HCT116 (cell line): ENCODE data around the gene LY6G6F. TPM values are rescaled to one million over a fixed set of nuclear protein-coding genes. Genes with fewer than 3 reads are reported as not detected.

Experiments
- ATAC-seq: fragments of 200-7000 bp; cut with Tn5 transposase; 2 replicates; pipeline ENCODE4 v1.9.1; 2020; ENCODE audit warnings: mild to moderate bottlenecking, moderate library complexity
- BruUV-seq: library from RNA; stranded (reverse); fragments of 400-500 nt; replicated peaks from 2 replicates; lab custom pipeline; 2021; lab: Mats Ljungman, UMichigan
- CTCF ChIA-PET: fragments of 300-600 bp; sonication (Branson Sonifier 250); formaldehyde crosslinking; loops from one replicate; lab custom pipeline; 2021; ENCODE audit warnings: antibody characterized with exemption; lab: Charles Lee
- POLR2A ChIA-PET: fragments of 300-600, 350-600 bp; sonication (Branson Sonifier 250); formaldehyde crosslinking; loops from one replicate; lab custom pipeline; 2021; ENCODE audit warnings: antibody characterized with exemption; lab: Charles Lee
- RAD21 ChIA-PET, 2 experiments: fragments of 300-600 bp; sonication (Branson Sonifier 250); formaldehyde crosslinking; loops; one replicate each; lab custom pipeline; 2023; ENCODE audit warnings: low total read pairs in 2 of 2; ENCODE audit not compliant: uncharacterized antibody in 2 of 2, unreplicated experiment in 2 of 2, low non-redundant PET in 1 of 2; lab: Charles Lee
- DNase-seq: peaks from one replicate; pipeline ENCODE4 v3.0.0-alpha.2; 2010; ENCODE audit warnings: low read depth, low spot score
- H2AFZ ChIP-seq: fragments of 200-600 bp; shearing (Covaris generic), sonication (generic); 2 replicates; pipeline ENCODE4 v1.6.1; 2017; ENCODE audit warnings: low read depth, mixed run types, mixed read lengths, antibody characterized with exemption, low read length; ENCODE audit not compliant: poor library complexity, severe bottlenecking
- H3K27ac ChIP-seq: 2 replicates; pipeline ENCODE4 v1.5.1; 2012; ENCODE audit warnings: low read depth, low read length
- H3K27me3 ChIP-seq: fragments of 200-600 bp; sonication (generic); 2 replicates; pipeline ENCODE4 v1.6.1; 2016; ENCODE audit warnings: mixed run types, low read length, mixed read lengths; ENCODE audit not compliant: insufficient read depth
- H3K36me3 ChIP-seq, 2 experiments: fragments of 200-500 bp in 1 of 2; fragments of 200-600 bp in 1 of 2; sonication (Bioruptor generic) in 1 of 2; sonication (generic) in 1 of 2; 2 replicates each; pipeline versions ENCODE4 v1.5.1 to v1.6.1; 2014 to 2016; ENCODE audit warnings: low read length in 2 of 2, inconsistent platforms in 1 of 2, mixed read lengths in 1 of 2, mixed run types in 1 of 2; ENCODE audit not compliant: insufficient read depth in 2 of 2, control insufficient read depth in 1 of 2
- H3K4me1 ChIP-seq, 2 experiments: fragments of 200-600 bp in 1 of 2; sonication (generic) in 1 of 2; 2 replicates each; pipeline versions ENCODE4 v1.5.1 to v1.6.1; 2012 to 2017; ENCODE audit warnings: low read length in 2 of 2, inconsistent platforms in 1 of 2, mild to moderate bottlenecking in 1 of 2, mixed read lengths in 1 of 2, mixed run types in 1 of 2, moderate library complexity in 1 of 2; ENCODE audit not compliant: insufficient read depth in 2 of 2, control insufficient read depth in 1 of 2
- H3K4me2 ChIP-seq: fragments of 200-600 bp; sonication (generic); 2 replicates; pipeline ENCODE4 v1.6.1; 2017; ENCODE audit warnings: mixed run types, low read length, mixed read lengths
- H3K4me3 ChIP-seq, 2 experiments: fragments of 200-600 bp in 1 of 2; sonication (generic) in 1 of 2; replicated peaks in 1 of 2; 2 replicates each; pipeline ENCODE4 v1.5.1; 2011 to 2016; ENCODE audit warnings: low read length in 2 of 2, control low read depth in 1 of 2, low read depth in 1 of 2, mild to moderate bottlenecking in 1 of 2, mixed read lengths in 1 of 2, mixed run types in 1 of 2
- H3K79me2 ChIP-seq: fragments of 200-600 bp; sonication (generic); 2 replicates; pipeline ENCODE4 v1.6.1; 2017; ENCODE audit warnings: mild to moderate bottlenecking, mixed run types, low read length, moderate library complexity, mixed read lengths; ENCODE audit not compliant: insufficient read depth
- H3K9ac ChIP-seq: fragments of 200-600 bp; sonication (generic); 2 replicates; pipeline ENCODE4 v1.6.1; 2016; ENCODE audit warnings: low read length, mixed read lengths
- H3K9me2 ChIP-seq: fragments of 200-600 bp; sonication (generic), shearing (Covaris generic); 2 replicates; pipeline ENCODE4 v1.6.1; 2017; ENCODE audit warnings: mixed run types, mild to moderate bottlenecking, moderate library complexity; ENCODE audit not compliant: insufficient read depth
- H3K9me3 ChIP-seq, 2 experiments: fragments of 200-500 bp in 1 of 2; fragments of 200-600 bp in 1 of 2; sonication (Bioruptor generic) in 1 of 2; sonication (generic) in 1 of 2; 2 replicates each; pipeline ENCODE4 v1.6.1; 2014 to 2017; ENCODE audit warnings: low read length in 2 of 2, mixed read lengths in 2 of 2, inconsistent platforms in 1 of 2, low read depth in 1 of 2, mild to moderate bottlenecking in 1 of 2, mixed run types in 1 of 2, moderate library complexity in 1 of 2; ENCODE audit not compliant: control insufficient read depth in 1 of 2, insufficient read depth in 1 of 2
- H4K20me1 ChIP-seq: fragments of 200-600 bp; sonication (generic), shearing (Covaris generic); 2 replicates; pipeline ENCODE4 v1.6.1; 2017; ENCODE audit warnings: mixed run types, mild to moderate bottlenecking, moderate library complexity; ENCODE audit not compliant: insufficient read depth
- ELF1 ChIP-seq: IDR thresholded peaks from 2 replicates; pipeline ENCODE4 v1.6.1; 2012; ENCODE audit warnings: low read depth, borderline replicate concordance
- EZH2 ChIP-seq: fragments of 200-600 bp; sonication (generic); IDR thresholded peaks from 2 replicates; pipeline ENCODE4 v1.6.1; 2017; ENCODE audit warnings: antibody characterized with exemption, mixed run types
- EZH2phosphoT487 ChIP-seq: fragments of 200-600 bp; IDR thresholded peaks from 2 replicates; pipeline ENCODE4 v1.6.1; 2018; ENCODE audit warnings: antibody characterized with exemption, borderline replicate concordance
- FOSL1 ChIP-seq: IDR thresholded peaks from 2 replicates; pipeline ENCODE4 v1.6.1; 2012; ENCODE audit warnings: low read depth
- JUND ChIP-seq: IDR thresholded peaks from 2 replicates; pipeline ENCODE4 v1.6.1; 2012
- POLR2A ChIP-seq: IDR thresholded peaks from 2 replicates; pipeline ENCODE4 v1.7.0; 2011; ENCODE audit warnings: borderline replicate concordance; ENCODE audit not compliant: insufficient read depth, insufficient read length; ENCODE audit errors: extremely low read depth
- POLR2AphosphoS5 ChIP-seq: IDR thresholded peaks from 2 replicates; pipeline ENCODE4 v1.6.1; 2011; ENCODE audit warnings: mild to moderate bottlenecking, low read depth, low read length, moderate library complexity
- RAD21 ChIP-seq: IDR thresholded peaks from 2 replicates; pipeline ENCODE4 v1.6.1; 2012; ENCODE audit warnings: low read depth, mild to moderate bottlenecking
- SIN3A ChIP-seq: IDR thresholded peaks from 2 replicates; pipeline ENCODE4 v1.6.1; 2012; ENCODE audit warnings: low read depth
- SP1 ChIP-seq: IDR thresholded peaks from 2 replicates; pipeline ENCODE4 v1.6.1; 2012; ENCODE audit warnings: low read depth
- TCF7L2 ChIP-seq: IDR thresholded peaks from 2 replicates; pipeline ENCODE4 v1.7.0; 2011; ENCODE audit warnings: borderline replicate concordance, inconsistent platforms; ENCODE audit not compliant: insufficient read depth, insufficient read length; ENCODE audit errors: extremely low read depth
- YY1 ChIP-seq: IDR thresholded peaks from 2 replicates; pipeline ENCODE4 v1.6.1; 2011; ENCODE audit warnings: low read length, low read depth, moderate library complexity, mild to moderate bottlenecking; ENCODE audit not compliant: insufficient replicate concordance; ENCODE audit errors: extremely low read depth
- ZFX ChIP-seq: fragments of 450-650 bp; IDR thresholded peaks from 2 replicates; pipeline ENCODE4 v1.6.1; 2017
- ZNF274 ChIP-seq: fragments of 200-500 bp; sonication (Bioruptor generic); IDR thresholded peaks from 2 replicates; pipeline ENCODE4 v1.6.1; 2014; ENCODE audit warnings: mild to moderate bottlenecking, low read depth, low read length, inconsistent platforms
- intact Hi-C: fragments of 100-400 bp; cut with micrococcal nuclease; formaldehyde crosslinking; loops from 2 replicates; pipeline ENCODE4 v1.10.0; 2022
- total RNA-seq: library from RNA; stranded (reverse); gene quantifications from one replicate; pipeline ENCODE4 v1.2.1, GENCODE V29; 2021; ENCODE audit not compliant: unreplicated experiment
- TF ChIP-seq, protein P1 (sequence below): IDR thresholded peaks from 2 replicates; pipeline ENCODE4 v1.6.1; 2011; ENCODE audit warnings: mild to moderate bottlenecking, low read length, moderate library complexity; ENCODE audit not compliant: insufficient replicate concordance; ENCODE audit errors: extremely low read depth
- TF ChIP-seq, protein P2 (sequence below), 3 experiments: fragments of 200-600 bp in 1 of 3; sonication (generic) in 1 of 3; IDR thresholded peaks in 2 of 3; conservative IDR thresholded peaks in 1 of 3; 2 replicates each; pipeline ENCODE4 v1.5.1; 2012 to 2017; ENCODE audit warnings: low read depth in 2 of 3, low read length in 2 of 3, antibody characterized with exemption in 1 of 3, borderline replicate concordance in 1 of 3, control low read depth in 1 of 3, mild to moderate bottlenecking in 1 of 3, mixed read lengths in 1 of 3, mixed run types in 1 of 3, moderate library complexity in 1 of 3; ENCODE audit not compliant: insufficient read depth in 1 of 3

LY6G6F gene
- total RNA-seq, 1 experiment from 2014 or later: not detected

DNA sequence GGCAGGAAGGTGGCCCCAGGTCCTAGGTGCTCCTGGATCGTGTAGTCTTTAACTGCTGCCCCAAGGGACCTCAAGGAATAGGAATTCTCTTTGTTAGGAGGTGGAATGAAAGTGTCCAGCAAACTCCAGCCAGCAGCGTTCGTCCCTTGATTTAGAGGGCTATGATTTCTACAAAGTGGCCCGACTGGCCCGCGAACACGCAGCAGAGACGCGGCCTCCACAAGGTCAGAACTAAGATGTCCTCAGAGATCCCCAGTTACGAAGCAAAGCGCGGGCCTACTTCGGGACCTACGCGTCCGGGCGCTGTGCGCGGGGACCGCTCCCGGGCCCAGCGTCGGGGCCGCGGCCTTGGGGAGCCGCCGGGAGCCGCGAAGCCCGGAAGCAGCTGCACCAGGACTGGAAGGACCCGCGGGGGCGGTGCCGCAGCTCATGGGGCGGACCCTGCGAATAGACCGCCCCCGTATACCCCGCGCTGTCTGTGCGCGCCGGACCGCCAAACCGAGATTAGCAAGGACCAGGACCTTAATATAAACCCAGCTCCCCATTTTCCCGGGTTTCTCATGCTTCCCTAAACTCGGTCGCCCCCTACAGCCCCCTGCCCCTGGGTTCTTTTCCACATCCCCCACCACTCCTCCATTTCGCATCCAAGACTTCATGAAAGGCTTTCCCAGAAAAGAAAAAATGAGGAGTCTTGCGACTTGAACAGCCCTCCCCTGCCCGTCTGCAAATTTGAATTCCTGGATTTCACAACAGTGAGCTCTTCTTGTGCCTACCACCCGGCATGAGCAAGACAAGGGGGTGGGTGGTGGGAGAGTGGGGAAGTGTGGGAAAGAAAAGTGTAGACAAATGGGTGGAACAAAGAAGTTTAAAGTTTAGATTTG is 46.0 kb upstream of the LY6G6F start, which contains the start of gene C6orf47:
Gene C6orf47, minus strand, starts transcription at position 398 of the 881 bp plus-strand sequence. CDS start 831 bp downstream, outside the sequence.
- RAD21 ChIA-PET: no interaction called here
- H2AFZ ChIP-seq: no peak within 1 kb of the TSS
- peaks cover 18 to 45% of the 10 kb centered on the region in 2 experiments; a peak in 3 of 4 replicates for H3K4me1 ChIP-seq
- BruUV-seq: TSS peak; percentile 7
- no peaks in the 10 kb centered on the region for H4K20me1 ChIP-seq
- peak; percentile 80 for ATAC-seq
- peak within 1 kb of the TSS; percentile 94 for H3K4me2 ChIP-seq
- H3K79me2 ChIP-seq: peaks cover 39% of the 10 kb centered on the region
- peak within 1 kb of the TSS; percentile 88 for H3K9ac ChIP-seq
- TF ChIP-seq, protein P1, sequence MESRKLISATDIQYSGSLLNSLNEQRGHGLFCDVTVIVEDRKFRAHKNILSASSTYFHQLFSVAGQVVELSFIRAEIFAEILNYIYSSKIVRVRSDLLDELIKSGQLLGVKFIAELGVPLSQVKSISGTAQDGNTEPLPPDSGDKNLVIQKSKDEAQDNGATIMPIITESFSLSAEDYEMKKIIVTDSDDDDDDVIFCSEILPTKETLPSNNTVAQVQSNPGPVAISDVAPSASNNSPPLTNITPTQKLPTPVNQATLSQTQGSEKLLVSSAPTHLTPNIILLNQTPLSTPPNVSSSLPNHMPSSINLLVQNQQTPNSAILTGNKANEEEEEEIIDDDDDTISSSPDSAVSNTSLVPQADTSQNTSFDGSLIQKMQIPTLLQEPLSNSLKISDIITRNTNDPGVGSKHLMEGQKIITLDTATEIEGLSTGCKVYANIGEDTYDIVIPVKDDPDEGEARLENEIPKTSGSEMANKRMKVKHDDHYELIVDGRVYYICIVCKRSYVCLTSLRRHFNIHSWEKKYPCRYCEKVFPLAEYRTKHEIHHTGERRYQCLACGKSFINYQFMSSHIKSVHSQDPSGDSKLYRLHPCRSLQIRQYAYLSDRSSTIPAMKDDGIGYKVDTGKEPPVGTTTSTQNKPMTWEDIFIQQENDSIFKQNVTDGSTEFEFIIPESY: peak; percentile 63
- no peak for TF ChIP-seq YY1
- no peak for TF ChIP-seq JUND
- no peak for TF ChIP-seq SIN3A
- no peak for TF ChIP-seq EZH2phosphoT487
- no peak for TF ChIP-seq EZH2
- TF ChIP-seq, protein P2, sequence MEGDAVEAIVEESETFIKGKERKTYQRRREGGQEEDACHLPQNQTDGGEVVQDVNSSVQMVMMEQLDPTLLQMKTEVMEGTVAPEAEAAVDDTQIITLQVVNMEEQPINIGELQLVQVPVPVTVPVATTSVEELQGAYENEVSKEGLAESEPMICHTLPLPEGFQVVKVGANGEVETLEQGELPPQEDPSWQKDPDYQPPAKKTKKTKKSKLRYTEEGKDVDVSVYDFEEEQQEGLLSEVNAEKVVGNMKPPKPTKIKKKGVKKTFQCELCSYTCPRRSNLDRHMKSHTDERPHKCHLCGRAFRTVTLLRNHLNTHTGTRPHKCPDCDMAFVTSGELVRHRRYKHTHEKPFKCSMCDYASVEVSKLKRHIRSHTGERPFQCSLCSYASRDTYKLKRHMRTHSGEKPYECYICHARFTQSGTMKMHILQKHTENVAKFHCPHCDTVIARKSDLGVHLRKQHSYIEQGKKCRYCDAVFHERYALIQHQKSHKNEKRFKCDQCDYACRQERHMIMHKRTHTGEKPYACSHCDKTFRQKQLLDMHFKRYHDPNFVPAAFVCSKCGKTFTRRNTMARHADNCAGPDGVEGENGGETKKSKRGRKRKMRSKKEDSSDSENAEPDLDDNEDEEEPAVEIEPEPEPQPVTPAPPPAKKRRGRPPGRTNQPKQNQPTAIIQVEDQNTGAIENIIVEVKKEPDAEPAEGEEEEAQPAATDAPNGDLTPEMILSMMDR (IDR thresholded peaks at IDR 0.05 in 2 of 3, conservative IDR thresholded peaks at IDR 0.05 in 1 of 3; ENCODE audit: borderline replicate concordance in 1 of 3, insufficient read depth in 1 of 3, low read depth in 2 of 3, low read length in 2 of 3): no peak
- peak; percentile 94 for TF ChIP-seq POLR2A
- TF ChIP-seq RAD21: no peak
- TF ChIP-seq ZFX: peak; percentile 90
- TF ChIP-seq TCF7L2: no peak
- no peak for TF ChIP-seq SP1
- no peak for TF ChIP-seq ELF1
- TF ChIP-seq POLR2AphosphoS5: peak; percentile 96
- TF ChIP-seq ZNF274: no peak
- no peak for TF ChIP-seq FOSL1
- CTCF ChIA-PET: interaction anchor here (1.2 kb wide), 1 partner anchor 114 kb away, joined by 5 read pairs; no protein-coding TSS in a partner anchor
- H3K27ac ChIP-seq: peak within 1 kb of the TSS; percentile 69
- H3K9me3 ChIP-seq: no peaks in the 10 kb centered on the region
- H3K4me3 ChIP-seq: peak within 1 kb of the TSS; percentile 79 to 87
- peak; percentile 51 for DNase-seq
- POLR2A ChIA-PET: interaction anchor here (0.6 to 2.0 kb wide), 8 partner anchors 8 to 167 kb away, joined by 3 to 15 read pairs (median 4); partner anchors contain the start of genes BAG6, HSPA1B, LY6G5B and MSH5
- H3K27me3 ChIP-seq: no peaks in the 10 kb centered on the region
- H3K9me2 ChIP-seq: no peaks in the 10 kb centered on the region
- peaks cover 5 to 17% of the 10 kb centered on the region in 2 experiments; a peak in 3 of 4 replicates for H3K36me3 ChIP-seq
- intact Hi-C loops: loop anchor here (5.0 kb wide), 1 partner anchor 258 kb away; the partner anchor contains the start of gene MICA
